Spleen (tissue), 7 donors: ENCODE measurements around the gene DRGX.

Experiments used
- CTCF ChIP-seq, 11 experiments: fragments of 200-600 bp in 7 of 11; fragments of 450-650 bp in 4 of 11; sonication (generic) in 4 of 11; IDR thresholded peaks in 8 of 11; conservative IDR thresholded peaks in 3 of 11; 1 replicate in 7 of 11; 2 replicates in 4 of 11; pipeline versions ENCODE4 v1.4.0 to v1.8.0; 2016 to 2021; ENCODE audit warnings: antibody characterized with exemption in 11 of 11, inconsistent platforms in 4 of 11, mild to moderate bottlenecking in 1 of 11
- POLR2A ChIP-seq, 3 donors: fragments of 450-650 bp; IDR thresholded peaks; one replicate each; pipeline ENCODE4 v1.5.1; 2017; ENCODE audit warnings: antibody characterized with exemption in 3 of 3, mild to moderate bottlenecking in 1 of 3
- donor health status: DM: no; HTN: no; CAD: no; lungs with moderate emphysema.
- donor health status: DM: no; HTN: no; CAD: no.
- donor health status: DM: no; HTN: no; CAD: no.

GRCh38 chr10:49404321-49404878, 8.5 kb upstream of the DRGX start:
- TF ChIP-seq CTCF (IDR thresholded peaks at IDR 0.05 in 8 of 11, conservative IDR thresholded peaks at IDR 0.05 in 3 of 11) (no peak), POLR2A (IDR thresholded peaks at IDR 0.05) (no peak)
